GM18870 (cell line): ENCODE data around the gene MPHOSPH6.
"Not testable (repeated sequence)": the region's sequence is repeated elsewhere in the genome, so short reads cannot be mapped to it uniquely, and the experiment has no call there.

Source experiments
- ATAC-seq: cut with Tn5 transposase; IDR thresholded peaks from one replicate; pipeline ENCODE4 v1.9.1; 2021; ENCODE audit warnings: moderate library complexity; ENCODE audit not compliant: unreplicated experiment

MPHOSPH6 gene

DNA sequence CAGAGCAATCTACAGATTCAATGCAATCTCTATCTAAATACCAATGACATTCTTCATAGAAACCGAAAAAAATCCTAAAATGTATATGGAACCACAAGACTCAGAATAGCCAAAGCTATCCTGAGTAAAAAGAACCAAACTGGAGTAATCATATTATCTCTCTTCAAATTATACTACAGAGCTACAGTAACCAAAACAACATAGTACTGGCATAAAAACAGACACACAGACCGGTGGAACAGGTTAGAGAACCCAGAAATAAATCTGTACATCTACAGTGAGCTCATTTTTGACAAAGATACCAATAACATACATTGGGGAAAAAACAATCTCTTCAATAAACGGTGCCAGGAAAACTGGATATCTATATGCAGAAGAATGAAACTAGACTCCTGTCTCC is 45.4 kb downstream of the MPHOSPH6 start:
- ATAC-seq, result no peak

DNA sequence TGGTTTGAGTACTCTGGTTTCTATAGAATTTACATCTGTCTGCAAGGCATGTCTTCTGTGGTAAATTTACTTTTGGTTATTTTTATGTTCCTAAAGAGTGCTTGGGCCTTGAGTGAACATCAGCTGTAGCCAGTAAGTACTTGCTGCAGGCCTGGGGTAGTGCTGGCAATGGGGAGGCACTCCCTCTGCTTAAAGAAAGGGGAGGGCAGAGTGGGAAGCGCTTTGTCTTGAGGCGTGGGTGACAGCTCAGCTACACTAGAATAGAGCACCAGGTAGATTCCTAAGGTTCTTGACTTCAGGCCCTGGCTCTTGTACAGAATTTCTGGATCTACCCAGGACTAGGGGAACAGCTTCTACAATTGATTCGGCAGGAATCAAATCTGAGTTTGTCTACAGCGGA is 50.6 kb downstream of the MPHOSPH6 start:
- ATAC-seq, result no peak

DNA sequence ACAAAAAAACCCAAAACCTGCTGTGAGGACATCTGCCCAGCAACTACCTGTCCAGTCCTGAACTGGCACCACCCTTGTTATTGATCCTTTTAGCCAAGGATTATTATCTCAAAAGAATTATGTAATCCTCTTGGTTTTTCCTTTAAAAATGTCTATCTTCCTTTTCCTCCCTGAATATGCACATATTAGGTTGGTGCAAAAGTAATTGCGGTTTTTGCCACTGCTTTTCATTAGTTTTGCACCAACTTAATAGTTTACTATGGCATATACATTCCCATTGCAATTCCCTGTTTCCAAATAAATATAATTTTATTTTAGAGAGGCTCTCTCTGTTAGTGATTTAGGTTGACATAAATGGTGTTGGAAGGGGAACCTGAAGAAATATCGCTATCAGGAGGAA is 51.3 kb downstream of the MPHOSPH6 start:
- no peak for ATAC-seq

DNA sequence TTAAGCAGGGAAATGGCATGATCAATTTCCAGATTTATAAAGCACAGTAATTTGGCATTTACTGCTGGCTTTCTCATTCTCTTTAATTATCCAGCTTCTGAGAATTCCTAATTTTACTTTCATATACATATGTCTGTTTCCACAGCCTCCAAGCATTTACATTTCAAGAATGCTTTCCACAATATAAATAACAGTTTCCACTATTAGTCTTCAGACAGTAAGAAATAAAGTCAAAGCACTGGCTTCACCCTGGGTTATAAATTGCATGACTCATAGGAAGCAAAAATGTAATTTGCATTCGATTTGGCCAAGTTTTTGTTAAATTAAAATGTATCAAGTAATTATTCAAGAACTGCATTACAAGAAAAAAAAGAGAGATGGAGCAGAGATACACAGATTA is 53.5 kb downstream of the MPHOSPH6 start:
- ATAC-seq, result no peak

DNA sequence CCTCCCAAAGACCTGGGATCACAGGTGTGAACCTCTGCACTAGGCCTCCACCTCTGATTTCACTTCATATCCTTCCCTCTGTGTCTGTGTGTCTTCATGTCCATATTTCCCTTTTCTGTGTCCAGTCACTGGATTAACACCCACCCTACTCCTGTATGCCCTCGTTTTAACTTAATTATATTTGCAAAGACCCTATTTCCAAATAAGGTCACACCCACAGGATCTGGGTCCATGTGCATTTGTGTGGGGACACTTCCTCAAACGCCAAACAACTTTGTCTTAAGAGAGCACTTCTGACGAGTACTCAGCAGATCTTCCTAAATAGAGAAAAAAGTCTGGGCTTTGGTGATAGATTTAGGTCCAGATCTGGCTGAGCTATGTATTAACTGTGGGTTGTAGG is 56.3 kb downstream of the MPHOSPH6 start:
- no peak for ATAC-seq

DNA sequence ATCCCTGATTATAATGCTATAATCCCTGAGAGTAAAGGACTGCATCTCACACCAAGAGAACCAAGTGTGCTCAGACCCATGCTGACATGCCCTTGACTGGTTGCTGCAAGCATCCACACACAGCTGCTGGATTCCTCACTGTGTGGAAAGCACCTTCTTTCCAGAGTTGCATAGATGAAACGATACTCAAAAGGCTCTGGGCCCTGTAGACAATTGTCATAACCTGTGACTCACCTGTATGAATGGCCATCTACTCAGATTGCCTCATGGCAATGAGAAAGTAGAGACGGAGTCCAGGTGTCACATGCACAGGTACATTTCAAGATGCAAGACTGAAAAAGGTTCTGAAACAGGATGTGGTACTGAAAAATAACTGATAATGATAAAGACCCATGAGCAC is 58.1 kb downstream of the MPHOSPH6 start:
- ATAC-seq, result no peak

DNA sequence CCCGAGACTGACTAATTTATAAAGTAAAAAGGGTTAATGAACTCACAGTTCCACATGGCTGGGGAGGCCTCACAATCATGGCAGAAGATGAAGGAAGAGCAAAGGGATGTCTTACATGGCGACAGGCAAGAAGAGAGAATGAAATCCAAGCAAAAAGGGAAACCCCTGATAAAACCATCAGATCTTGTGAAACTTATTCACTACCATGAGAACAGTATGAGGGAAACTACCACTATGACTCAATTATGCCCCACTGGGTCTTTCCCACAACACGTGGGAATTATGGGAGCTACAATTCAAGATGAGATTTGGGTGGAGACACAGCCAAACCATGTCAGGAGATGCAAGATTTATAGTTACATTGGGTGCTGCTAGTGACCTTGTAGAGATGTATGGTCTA is 60.8 kb downstream of the MPHOSPH6 start:
- ATAC-seq, result not testable (repeated sequence)

DNA sequence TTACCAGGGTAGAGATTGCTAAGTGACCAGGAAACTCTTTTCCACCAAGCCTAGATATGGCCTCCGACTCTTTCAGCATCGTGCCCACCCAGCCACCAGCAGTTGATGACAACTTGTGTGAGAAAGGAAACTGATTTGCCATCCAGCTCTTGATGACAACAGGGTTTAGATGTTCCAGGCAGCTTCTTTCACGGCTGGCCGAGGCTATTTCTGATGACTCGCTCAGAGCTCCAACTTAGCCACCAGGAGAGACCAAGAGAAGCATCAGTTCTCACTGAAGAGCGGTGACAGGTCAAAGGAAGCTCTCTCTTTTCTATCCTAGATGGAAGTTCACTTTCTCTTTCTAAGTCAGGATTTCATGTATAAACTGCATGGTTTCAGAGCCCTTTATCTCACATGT is 61.2 kb downstream of the MPHOSPH6 start:
- ATAC-seq, result no peak

DNA sequence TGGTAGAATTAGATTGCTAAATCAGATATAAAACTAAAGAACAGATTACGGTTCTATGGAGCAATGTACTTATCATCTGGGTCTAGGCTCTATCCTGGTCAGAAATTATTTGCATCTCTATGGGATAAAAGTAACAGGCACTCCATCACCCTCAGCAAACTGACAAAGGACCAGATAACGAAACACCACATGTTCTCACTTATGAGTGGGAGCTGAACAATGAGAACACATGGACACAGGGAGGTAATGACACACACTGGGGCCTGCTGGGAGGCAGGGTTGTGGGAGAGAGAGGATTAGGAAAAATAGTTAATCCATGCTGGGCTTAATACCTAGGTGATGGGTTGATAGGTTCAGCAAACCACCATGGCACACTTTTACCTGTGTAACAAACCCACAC is 61.9 kb downstream of the MPHOSPH6 start:
- no peak for ATAC-seq

DNA sequence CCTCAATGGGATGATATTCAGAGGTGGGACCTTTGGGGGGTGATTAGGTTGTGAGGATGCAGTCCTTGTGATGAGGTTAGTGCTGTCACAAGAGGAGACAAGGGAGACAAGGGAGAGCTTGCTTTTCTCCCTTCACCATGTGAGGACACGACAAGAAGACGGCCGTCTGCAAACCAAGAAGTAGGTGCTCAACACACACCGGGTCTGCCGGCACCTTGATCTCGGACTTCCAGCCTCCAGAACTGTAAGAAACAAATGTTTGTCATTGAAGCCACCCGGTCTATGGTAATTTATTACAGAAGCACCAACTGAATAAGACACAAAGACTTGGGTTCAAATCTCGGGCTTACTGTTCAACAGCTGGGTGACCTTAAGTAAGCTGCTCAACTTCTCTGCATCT is 64.9 kb downstream of the MPHOSPH6 start:
- ATAC-seq, result no peak
